Suppressor macrophage (primary cell): ENCODE measurements around the gene USP38.

ENCODE experiments used
- DNase-seq, 4 experiments: peaks; one replicate each; pipeline ENCODE4 v3.0.0-alpha.2; 2020 to 2022

USP38 gene

GRCh38 chr4:143270256-143270838 is 85.6 kb downstream of the USP38 start:
- DNase-seq: no peak
